OCI-LY7 (cell line): ENCODE results near the gene C11orf54. TPM values are rescaled to one million over a fixed set of nuclear protein-coding genes. Genes with fewer than 3 reads are reported as not detected.
A peak's percentile ranks its signal among the peaks of the same experiment; 100 is the strongest.

Source experiments
- BruUV-seq: library from RNA; stranded (reverse); fragments of 400-500 nt; replicated peaks from 2 replicates; lab custom pipeline; 2021; lab: Mats Ljungman, UMichigan
- CTCF ChIA-PET: fragments of 300-600 bp; sonication (Branson Sonifier 250); formaldehyde crosslinking; loops from one replicate; lab custom pipeline; 2022; ENCODE audit warnings: antibody characterized with exemption; ENCODE audit not compliant: unreplicated experiment; lab: Charles Lee
- POLR2A ChIA-PET: fragments of 300-600 bp; sonication (Branson Sonifier 250); formaldehyde crosslinking; loops from one replicate; lab custom pipeline; 2022; ENCODE audit warnings: antibody characterized with exemption; lab: Charles Lee
- DNase-seq: peaks from one replicate; pipeline ENCODE4 v3.0.0-alpha.2; 2015; ENCODE audit warnings: low spot score
- H2AFZ ChIP-seq: fragments of 200-600 bp; sonication (generic), shearing (Covaris generic); 2 replicates; pipeline ENCODE4 v1.6.1; 2014; ENCODE audit warnings: mild to moderate bottlenecking, antibody characterized with exemption, low read length, moderate library complexity
- H3K27ac ChIP-seq: fragments of 200-600 bp; sonication (generic); 2 replicates; pipeline ENCODE4 v1.5.1; 2014; ENCODE audit warnings: mixed run types, low read depth, mild to moderate bottlenecking, moderate library complexity, low read length, inconsistent platforms; ENCODE audit not compliant: poor library complexity, severe bottlenecking
- H3K36me3 ChIP-seq: fragments of 200-600 bp; sonication (generic); 2 replicates; pipeline ENCODE4 v1.6.1; 2014; ENCODE audit warnings: mild to moderate bottlenecking, antibody characterized with exemption, low read length, moderate library complexity, mixed read lengths; ENCODE audit not compliant: insufficient read depth
- H3K4me1 ChIP-seq: fragments of 200-600 bp; sonication (generic); 2 replicates; pipeline ENCODE4 v1.5.1; 2014; ENCODE audit warnings: mild to moderate bottlenecking, low read length; ENCODE audit not compliant: insufficient read depth, poor library complexity, severe bottlenecking
- H3K4me2 ChIP-seq: fragments of 200-600 bp; sonication (generic); 2 replicates; pipeline ENCODE4 v1.6.1; 2014; ENCODE audit warnings: mild to moderate bottlenecking, low read length
- H3K4me3 ChIP-seq: fragments of 200-600 bp; sonication (generic); 2 replicates; pipeline ENCODE4 v1.5.1; 2014; ENCODE audit warnings: mild to moderate bottlenecking, low read depth, low read length; ENCODE audit not compliant: poor library complexity, severe bottlenecking
- H3K79me2 ChIP-seq: fragments of 200-600 bp; sonication (generic); 2 replicates; pipeline ENCODE4 v1.6.1; 2016; ENCODE audit warnings: low read depth, mild to moderate bottlenecking, low read length, moderate library complexity, mixed read lengths; ENCODE audit not compliant: insufficient read depth
- H3K9me2 ChIP-seq: fragments of 200-600 bp; sonication (generic); 2 replicates; pipeline ENCODE4 v1.6.1; 2016; ENCODE audit warnings: mild to moderate bottlenecking, low read length, mixed read lengths; ENCODE audit not compliant: insufficient read depth
- H3K9me3 ChIP-seq: fragments of 200-600 bp; sonication (generic); 2 replicates; pipeline ENCODE4 v1.6.1; 2014; ENCODE audit warnings: mild to moderate bottlenecking, mixed run types, low read length, mixed read lengths
- H4K20me1 ChIP-seq: fragments of 200-600 bp; sonication (generic); 2 replicates; pipeline ENCODE4 v1.6.1; 2014; ENCODE audit warnings: mild to moderate bottlenecking, antibody characterized with exemption, low read length, moderate library complexity, mixed read lengths; ENCODE audit not compliant: insufficient read depth
- EZH2phosphoT487 ChIP-seq: fragments of 200-600 bp; sonication (generic); IDR thresholded peaks from 2 replicates; pipeline ENCODE4 v1.6.1; 2018; ENCODE audit warnings: low read depth, borderline replicate concordance, mild to moderate bottlenecking, mixed run types, antibody characterized with exemption, low read length, moderate library complexity, mixed read lengths
- intact Hi-C: fragments of 100-400 bp; cut with micrococcal nuclease; formaldehyde crosslinking; loops from one replicate; pipeline ENCODE4 v1.10.0; 2022; ENCODE audit not compliant: unreplicated experiment
- total RNA-seq, 2 experiments: library from RNA; depleted of rRNA in 1 of 2; stranded (reverse); fragments of >200 nt in 1 of 2; shearing (Covaris generic) in 1 of 2; gene quantifications; 2 replicates each; pipeline ENCODE4 v1.2.3, GENCODE V29; 2014 to 2022
- TF ChIP-seq, protein P1 (sequence below): fragments of 200-600 bp; sonication (generic); conservative IDR thresholded peaks from 2 replicates; pipeline ENCODE4 v1.5.1; 2014; ENCODE audit warnings: mild to moderate bottlenecking, antibody characterized with exemption, low read length, moderate library complexity, mixed read lengths

C11orf54 gene
- total RNA-seq, 2 experiments from 2014 or later = 29.5 to 35.5 TPM

DNA sequence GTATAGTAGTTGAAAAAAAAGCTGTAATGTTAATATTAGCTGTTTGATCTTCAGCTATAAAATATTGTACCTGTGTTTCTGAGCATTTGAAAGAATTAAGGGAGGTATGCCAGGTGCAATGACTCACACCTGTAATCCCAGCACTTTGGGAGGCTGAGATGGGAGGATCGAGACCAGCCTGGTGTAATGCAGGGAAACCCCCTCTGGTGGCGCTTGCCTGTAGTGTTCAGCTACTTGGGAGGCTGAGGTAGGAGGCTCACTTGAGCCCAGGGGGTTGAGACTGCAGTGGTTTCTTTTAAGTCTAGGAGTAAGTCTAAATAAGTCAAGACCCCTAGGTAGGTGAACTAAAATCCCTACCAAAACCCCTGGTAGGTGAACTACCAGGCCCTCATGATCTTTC is 37.2 kb upstream of the C11orf54 start:
- no peak for DNase-seq
- H2AFZ ChIP-seq = no peak overlapping the region
- POLR2A ChIA-PET = interaction anchor here (0.6 to 1.5 kb wide), 2 partner anchors 37 to 52 kb away, joined by 3 to 6 read pairs; partner anchors contain the start of genes C11orf54 and TAF1D

DNA sequence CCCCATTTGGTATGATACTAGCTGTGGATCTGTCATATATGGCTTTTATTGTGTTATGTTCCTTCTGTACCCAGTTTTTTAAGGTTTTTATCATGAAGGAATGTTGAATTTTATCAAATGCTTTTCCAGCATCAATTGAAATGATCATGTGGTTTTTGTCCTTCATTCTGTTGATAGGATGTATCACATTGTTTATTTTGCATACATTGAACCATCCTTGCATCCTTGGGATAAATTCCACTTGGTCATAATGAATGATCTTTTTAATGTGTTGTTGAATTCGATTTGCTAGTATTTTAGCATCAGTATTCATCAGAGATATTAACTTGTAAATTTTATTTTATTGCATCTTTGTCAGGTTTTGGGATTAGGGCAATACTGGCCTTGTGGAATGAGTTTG is 31.2 kb upstream of the C11orf54 start:
- Histone ChIP-seq H3K4me3 (no peak overlapping the region), H3K27ac (no peak overlapping the region), H3K4me1 (no peaks in the 10 kb centered on the region), H3K4me2 (no peak overlapping the region), H3K9me2 (no peaks in the 10 kb centered on the region), H3K36me3 (peaks cover 100% of the 10 kb centered on the region), H2AFZ (no peak overlapping the region), H3K79me2 (peaks cover 10% of the 10 kb centered on the region; the same call in 1 of the 2 replicates), H4K20me1 (no peaks in the 10 kb centered on the region), H3K9me3 (peaks cover 29% of the 10 kb centered on the region; the same call in 1 of the 2 replicates)
- ChIA-PET CTCF (no interaction called here), POLR2A (interaction anchor here (0.8 kb wide), 1 partner anchor 20 kb away, joined by 6 read pairs; no protein-coding TSS in a partner anchor)
- BruUV-seq = no TSS peak
- intact Hi-C loops = no loop called here
- no peak for DNase-seq
- TF ChIP-seq, protein P1, sequence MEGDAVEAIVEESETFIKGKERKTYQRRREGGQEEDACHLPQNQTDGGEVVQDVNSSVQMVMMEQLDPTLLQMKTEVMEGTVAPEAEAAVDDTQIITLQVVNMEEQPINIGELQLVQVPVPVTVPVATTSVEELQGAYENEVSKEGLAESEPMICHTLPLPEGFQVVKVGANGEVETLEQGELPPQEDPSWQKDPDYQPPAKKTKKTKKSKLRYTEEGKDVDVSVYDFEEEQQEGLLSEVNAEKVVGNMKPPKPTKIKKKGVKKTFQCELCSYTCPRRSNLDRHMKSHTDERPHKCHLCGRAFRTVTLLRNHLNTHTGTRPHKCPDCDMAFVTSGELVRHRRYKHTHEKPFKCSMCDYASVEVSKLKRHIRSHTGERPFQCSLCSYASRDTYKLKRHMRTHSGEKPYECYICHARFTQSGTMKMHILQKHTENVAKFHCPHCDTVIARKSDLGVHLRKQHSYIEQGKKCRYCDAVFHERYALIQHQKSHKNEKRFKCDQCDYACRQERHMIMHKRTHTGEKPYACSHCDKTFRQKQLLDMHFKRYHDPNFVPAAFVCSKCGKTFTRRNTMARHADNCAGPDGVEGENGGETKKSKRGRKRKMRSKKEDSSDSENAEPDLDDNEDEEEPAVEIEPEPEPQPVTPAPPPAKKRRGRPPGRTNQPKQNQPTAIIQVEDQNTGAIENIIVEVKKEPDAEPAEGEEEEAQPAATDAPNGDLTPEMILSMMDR = no peak
- no peak for TF ChIP-seq EZH2phosphoT487

More for the DNA sequence above, 37.2 kb upstream of the C11orf54 start:
- no peak overlapping the region for H3K27ac ChIP-seq
- no peak for TF ChIP-seq EZH2phosphoT487
- TF ChIP-seq, protein P1 = peak; percentile 36
- no peak overlapping the region for H3K4me2 ChIP-seq
- no peaks in the 10 kb centered on the region for H4K20me1 ChIP-seq
- H3K79me2 ChIP-seq = no peaks in the 10 kb centered on the region
- no peaks in the 10 kb centered on the region for H3K9me2 ChIP-seq
- peaks cover 12% of the 10 kb centered on the region; the same call in 1 of the 2 replicates for H3K9me3 ChIP-seq
- no peak overlapping the region for H3K4me3 ChIP-seq
- no peaks in the 10 kb centered on the region for H3K4me1 ChIP-seq
- BruUV-seq = no TSS peak
- intact Hi-C loops = no loop called here
- CTCF ChIA-PET = no interaction called here
- H3K36me3 ChIP-seq = peaks cover 100% of the 10 kb centered on the region

DNA sequence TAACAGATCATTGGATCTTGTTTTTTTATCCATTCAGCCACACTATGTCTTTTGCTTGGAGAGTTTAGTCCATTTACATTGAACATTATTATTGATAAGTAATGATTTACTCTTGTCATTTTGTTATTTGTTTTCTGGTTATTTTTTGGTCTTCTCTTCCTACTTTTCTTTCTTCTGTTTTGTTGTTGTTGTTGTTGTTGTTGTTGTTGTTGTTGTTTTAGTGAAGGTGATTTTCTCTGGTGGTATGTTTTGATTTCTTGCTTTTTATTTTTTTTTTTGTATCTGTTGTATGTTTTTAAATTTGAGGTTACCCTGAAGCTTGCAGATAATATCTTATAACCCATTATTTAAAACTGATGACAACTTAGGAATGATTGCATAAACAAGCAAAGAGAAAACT is 28.8 kb upstream of the C11orf54 start:
- no peak for DNase-seq
- no peak for TF ChIP-seq EZH2phosphoT487
- TF ChIP-seq, protein P1 = no peak
- Histone ChIP-seq H3K4me1 (peaks cover 6% of the 10 kb centered on the region), H2AFZ (no peak overlapping the region), H4K20me1 (no peaks in the 10 kb centered on the region; the same call in 1 of the 2 replicates), H3K4me2 (no peak overlapping the region), H3K9me2 (no peaks in the 10 kb centered on the region), H3K4me3 (no peak overlapping the region), H3K9me3 (peaks cover 29% of the 10 kb centered on the region; the same call in 1 of the 2 replicates), H3K27ac (no peak overlapping the region), H3K79me2 (peaks cover 10% of the 10 kb centered on the region; the same call in 1 of the 2 replicates), H3K36me3 (peaks cover 100% of the 10 kb centered on the region)
- BruUV-seq = no TSS peak
- POLR2A ChIA-PET = interaction anchor here (1.4 kb wide), 1 partner anchor 20 kb away, joined by 4 read pairs; no protein-coding TSS in a partner anchor
- intact Hi-C loops = no loop called here
- CTCF ChIA-PET = no interaction called here
